Measurements from ENCODE around the gene ADAMTSL3. TPM values are rescaled to one million over a fixed set of nuclear protein-coding genes. Genes with fewer than 3 reads are reported as not detected.
"Not testable (repeated sequence)": the region's sequence is repeated elsewhere in the genome, so short reads cannot be mapped to it uniquely, and the experiment has no call there.

The ADAMTSL3 gene
- polyA plus RNA-seq, 1 donor from 2014 or later, result 0.51 TPM

DNA sequence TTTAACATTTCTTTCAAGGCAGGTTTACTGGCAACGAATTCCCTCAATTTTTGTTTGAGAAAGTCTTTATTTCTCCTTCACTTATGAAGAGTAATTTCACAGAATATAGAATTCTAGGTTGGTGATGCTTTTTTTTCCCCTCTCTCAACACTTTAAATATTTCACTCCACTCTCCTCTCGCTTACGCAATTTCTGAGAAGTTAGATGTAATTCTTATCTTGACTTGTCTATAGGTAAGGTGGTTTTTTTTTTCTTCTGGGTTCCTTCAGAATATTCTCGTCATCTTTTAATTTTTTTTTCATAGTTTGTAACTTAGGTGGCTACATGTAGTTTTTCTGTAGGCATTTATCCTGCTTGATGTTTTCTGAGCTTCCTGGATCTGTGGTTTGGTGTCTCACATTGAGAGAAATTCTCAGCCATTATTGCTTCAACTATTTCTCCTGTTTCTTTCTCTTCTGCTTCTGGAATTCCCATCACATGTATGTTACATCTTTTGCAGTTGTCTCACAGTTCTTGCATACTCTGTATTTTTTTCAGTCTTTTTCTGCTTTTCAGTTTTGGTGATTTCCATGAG lies 392.2 kb downstream of the ADAMTSL3 start:
- Histone ChIP-seq H4K20me1 (ENCODE audit: insufficient read depth) (no peaks in the 10 kb centered on the region), H3K9me2 (ENCODE audit: insufficient read depth, low read length) (no peaks in the 10 kb centered on the region), H2AFZ (ENCODE audit: low read depth, low read length) (no peak overlapping the region), H3K79me2 (replicated peaks; ENCODE audit: insufficient read depth, low read length) (no peaks in the 10 kb centered on the region), H3K4me3 (ENCODE audit: low read length) (no peak overlapping the region), H3K9me3 (ENCODE audit: low read length) (peaks cover 3% of the 10 kb centered on the region), H3K27me3 (ENCODE audit: insufficient read depth, low read depth, low read length) (no peaks in the 10 kb centered on the region), H3K4me2 (ENCODE audit: low read length) (no peak overlapping the region), H3F3A (ENCODE audit: insufficient read depth, low read length, poor library complexity, severe bottlenecking) (no peaks in the 10 kb centered on the region), H3K36me3 (ENCODE audit: insufficient read depth, low read length) (no peaks in the 10 kb centered on the region), H3K27ac (ENCODE audit: low read length) (no peak overlapping the region), H3K9ac (ENCODE audit: low read length) (no peak overlapping the region)
- TF ChIP-seq, protein P1, sequence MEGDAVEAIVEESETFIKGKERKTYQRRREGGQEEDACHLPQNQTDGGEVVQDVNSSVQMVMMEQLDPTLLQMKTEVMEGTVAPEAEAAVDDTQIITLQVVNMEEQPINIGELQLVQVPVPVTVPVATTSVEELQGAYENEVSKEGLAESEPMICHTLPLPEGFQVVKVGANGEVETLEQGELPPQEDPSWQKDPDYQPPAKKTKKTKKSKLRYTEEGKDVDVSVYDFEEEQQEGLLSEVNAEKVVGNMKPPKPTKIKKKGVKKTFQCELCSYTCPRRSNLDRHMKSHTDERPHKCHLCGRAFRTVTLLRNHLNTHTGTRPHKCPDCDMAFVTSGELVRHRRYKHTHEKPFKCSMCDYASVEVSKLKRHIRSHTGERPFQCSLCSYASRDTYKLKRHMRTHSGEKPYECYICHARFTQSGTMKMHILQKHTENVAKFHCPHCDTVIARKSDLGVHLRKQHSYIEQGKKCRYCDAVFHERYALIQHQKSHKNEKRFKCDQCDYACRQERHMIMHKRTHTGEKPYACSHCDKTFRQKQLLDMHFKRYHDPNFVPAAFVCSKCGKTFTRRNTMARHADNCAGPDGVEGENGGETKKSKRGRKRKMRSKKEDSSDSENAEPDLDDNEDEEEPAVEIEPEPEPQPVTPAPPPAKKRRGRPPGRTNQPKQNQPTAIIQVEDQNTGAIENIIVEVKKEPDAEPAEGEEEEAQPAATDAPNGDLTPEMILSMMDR (IDR thresholded peaks at IDR 0.05; ENCODE audit: poor library complexity, severe bottlenecking), result no peak
- TF ChIP-seq EZH2 (IDR thresholded peaks at IDR 0.05; ENCODE audit: borderline replicate concordance, insufficient read depth, low read length, poor library complexity, severe bottlenecking) (no peak), SMC3 (conservative IDR thresholded peaks at IDR 0.05; ENCODE audit: poor library complexity) (no peak), TAF1 (IDR thresholded peaks at IDR 0.05; ENCODE audit: low read depth) (no peak), POLR2AphosphoS5 (IDR thresholded peaks at IDR 0.05) (no peak), EP300 (conservative IDR thresholded peaks at IDR 0.05; ENCODE audit: poor library complexity, severe bottlenecking) (no peak), MXI1 (conservative IDR thresholded peaks at IDR 0.05; ENCODE audit: poor library complexity, severe bottlenecking) (no peak), RAD21 (conservative IDR thresholded peaks at IDR 0.05) (no peak)
- TF ChIP-seq, protein P2, sequence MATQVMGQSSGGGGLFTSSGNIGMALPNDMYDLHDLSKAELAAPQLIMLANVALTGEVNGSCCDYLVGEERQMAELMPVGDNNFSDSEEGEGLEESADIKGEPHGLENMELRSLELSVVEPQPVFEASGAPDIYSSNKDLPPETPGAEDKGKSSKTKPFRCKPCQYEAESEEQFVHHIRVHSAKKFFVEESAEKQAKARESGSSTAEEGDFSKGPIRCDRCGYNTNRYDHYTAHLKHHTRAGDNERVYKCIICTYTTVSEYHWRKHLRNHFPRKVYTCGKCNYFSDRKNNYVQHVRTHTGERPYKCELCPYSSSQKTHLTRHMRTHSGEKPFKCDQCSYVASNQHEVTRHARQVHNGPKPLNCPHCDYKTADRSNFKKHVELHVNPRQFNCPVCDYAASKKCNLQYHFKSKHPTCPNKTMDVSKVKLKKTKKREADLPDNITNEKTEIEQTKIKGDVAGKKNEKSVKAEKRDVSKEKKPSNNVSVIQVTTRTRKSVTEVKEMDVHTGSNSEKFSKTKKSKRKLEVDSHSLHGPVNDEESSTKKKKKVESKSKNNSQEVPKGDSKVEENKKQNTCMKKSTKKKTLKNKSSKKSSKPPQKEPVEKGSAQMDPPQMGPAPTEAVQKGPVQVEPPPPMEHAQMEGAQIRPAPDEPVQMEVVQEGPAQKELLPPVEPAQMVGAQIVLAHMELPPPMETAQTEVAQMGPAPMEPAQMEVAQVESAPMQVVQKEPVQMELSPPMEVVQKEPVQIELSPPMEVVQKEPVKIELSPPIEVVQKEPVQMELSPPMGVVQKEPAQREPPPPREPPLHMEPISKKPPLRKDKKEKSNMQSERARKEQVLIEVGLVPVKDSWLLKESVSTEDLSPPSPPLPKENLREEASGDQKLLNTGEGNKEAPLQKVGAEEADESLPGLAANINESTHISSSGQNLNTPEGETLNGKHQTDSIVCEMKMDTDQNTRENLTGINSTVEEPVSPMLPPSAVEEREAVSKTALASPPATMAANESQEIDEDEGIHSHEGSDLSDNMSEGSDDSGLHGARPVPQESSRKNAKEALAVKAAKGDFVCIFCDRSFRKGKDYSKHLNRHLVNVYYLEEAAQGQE (IDR thresholded peaks at IDR 0.05; ENCODE audit: borderline replicate concordance), result no peak

DNA sequence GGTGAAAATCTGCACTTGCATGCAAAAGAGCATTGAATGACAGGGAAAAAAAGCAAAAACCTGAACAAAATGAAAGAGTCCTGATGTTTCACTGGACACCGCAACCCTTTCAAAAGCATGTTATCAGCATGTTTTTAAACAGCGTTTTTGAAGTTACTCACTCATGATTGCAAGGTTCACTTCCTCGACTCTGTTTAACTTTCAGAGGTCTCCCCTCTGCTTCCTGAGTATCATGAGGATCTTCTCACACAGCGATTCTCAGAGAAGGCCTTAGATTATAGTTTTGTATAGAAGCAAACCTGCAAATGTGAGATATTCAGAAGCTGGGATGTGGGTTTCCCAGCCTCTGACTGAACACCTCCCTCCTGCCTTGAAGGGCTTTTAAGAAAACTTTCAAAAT lies 395.6 kb downstream of the ADAMTSL3 start:
- H3K4me3 ChIP-seq (ENCODE audit: low read length); H3K9me2 ChIP-seq (ENCODE audit: insufficient read depth, low read length); H2AFZ ChIP-seq (ENCODE audit: low read depth, low read length); H3K9ac ChIP-seq (ENCODE audit: low read length); H3K27me3 ChIP-seq (ENCODE audit: insufficient read depth, low read depth, low read length); H3K27ac ChIP-seq (ENCODE audit: low read length); H3K79me2 ChIP-seq (replicated peaks; ENCODE audit: insufficient read depth, low read length); H4K20me1 ChIP-seq (ENCODE audit: insufficient read depth); H3K4me2 ChIP-seq (ENCODE audit: low read length); H3K9me3 ChIP-seq (ENCODE audit: low read length); H3F3A ChIP-seq (ENCODE audit: insufficient read depth, low read length, poor library complexity, severe bottlenecking); H3K36me3 ChIP-seq (ENCODE audit: insufficient read depth, low read length): not testable (repeated sequence)

DNA sequence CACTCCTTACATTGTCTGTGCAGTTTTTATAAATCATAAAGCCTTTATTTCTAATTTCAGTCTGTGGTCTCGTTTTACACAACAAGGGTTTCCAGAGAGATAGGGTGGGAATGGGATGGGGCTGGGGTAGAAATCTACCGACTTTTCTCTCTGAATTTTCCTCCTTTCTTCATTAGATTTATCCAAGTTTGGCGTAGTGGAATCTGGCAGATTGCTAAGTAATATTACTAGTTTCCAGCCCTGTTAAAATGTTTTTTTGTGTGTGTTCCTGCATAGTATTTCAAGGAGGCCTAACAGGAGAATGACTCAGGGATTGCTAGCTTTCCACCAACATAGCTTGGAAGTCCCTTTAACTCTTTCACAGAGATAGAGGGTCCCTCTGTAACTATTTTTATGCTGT lies 396.2 kb downstream of the ADAMTSL3 start:
- Histone ChIP-seq H3K27ac (ENCODE audit: low read length) (no peak overlapping the region), H3K9me3 (ENCODE audit: low read length) (peaks cover 3% of the 10 kb centered on the region)

DNA sequence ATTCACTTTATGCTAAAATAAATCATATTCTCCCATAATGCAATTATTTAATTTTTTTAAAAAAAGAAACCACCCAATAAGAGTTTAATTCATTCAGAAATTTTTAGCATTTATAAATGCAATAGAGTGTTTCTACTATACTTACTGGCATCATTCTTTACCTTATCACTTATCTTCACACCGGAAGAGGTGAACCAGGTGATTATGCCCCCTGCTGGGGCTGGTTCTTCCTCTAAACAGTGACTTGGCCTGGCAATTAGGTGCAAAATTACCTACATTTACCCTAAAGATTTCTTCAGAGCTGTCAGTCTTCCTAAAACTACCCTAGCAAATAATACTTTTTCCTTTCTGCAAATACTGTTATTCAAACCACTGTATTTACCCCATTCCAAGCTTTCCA lies 397.2 kb downstream of the ADAMTSL3 start:
- not testable (repeated sequence) for H3K4me3 ChIP-seq (ENCODE audit: low read length); H3K4me2 ChIP-seq (ENCODE audit: low read length)

More for the DNA sequence above, 396.2 kb downstream of the ADAMTSL3 start:
- Histone ChIP-seq H3K27me3 (ENCODE audit: insufficient read depth, low read depth, low read length) (no peaks in the 10 kb centered on the region), H3K4me2 (ENCODE audit: low read length) (no peak overlapping the region), H3F3A (ENCODE audit: insufficient read depth, low read length, poor library complexity, severe bottlenecking) (no peaks in the 10 kb centered on the region), H2AFZ (ENCODE audit: low read depth, low read length) (no peak overlapping the region), H3K9me2 (ENCODE audit: insufficient read depth, low read length) (no peaks in the 10 kb centered on the region), H3K4me3 (ENCODE audit: low read length) (no peak overlapping the region), H4K20me1 (ENCODE audit: insufficient read depth) (no peaks in the 10 kb centered on the region), H3K36me3 (ENCODE audit: insufficient read depth, low read length) (no peaks in the 10 kb centered on the region), H3K9ac (ENCODE audit: low read length) (no peak overlapping the region), H3K79me2 (replicated peaks; ENCODE audit: insufficient read depth, low read length) (no peaks in the 10 kb centered on the region)
- TF ChIP-seq, protein P1 (IDR thresholded peaks at IDR 0.05; ENCODE audit: poor library complexity, severe bottlenecking), result no peak
- TF ChIP-seq EZH2 (IDR thresholded peaks at IDR 0.05; ENCODE audit: borderline replicate concordance, insufficient read depth, low read length, poor library complexity, severe bottlenecking) (no peak), POLR2AphosphoS5 (IDR thresholded peaks at IDR 0.05) (no peak), SMC3 (conservative IDR thresholded peaks at IDR 0.05; ENCODE audit: poor library complexity) (no peak)

More for the DNA sequence above, 397.2 kb downstream of the ADAMTSL3 start:
- H3F3A ChIP-seq (ENCODE audit: insufficient read depth, low read length, poor library complexity, severe bottlenecking); H3K9me3 ChIP-seq (ENCODE audit: low read length); H3K9me2 ChIP-seq (ENCODE audit: insufficient read depth, low read length); H3K9ac ChIP-seq (ENCODE audit: low read length); H3K79me2 ChIP-seq (replicated peaks; ENCODE audit: insufficient read depth, low read length); H3K36me3 ChIP-seq (ENCODE audit: insufficient read depth, low read length); H3K27me3 ChIP-seq (ENCODE audit: insufficient read depth, low read depth, low read length); H4K20me1 ChIP-seq (ENCODE audit: insufficient read depth); H3K27ac ChIP-seq (ENCODE audit: low read length); H2AFZ ChIP-seq (ENCODE audit: low read depth, low read length): not testable (repeated sequence)

Measured in neural cell (in vitro differentiated cells).